Neuronal stem cell (in vitro differentiated cells): ENCODE data around the gene CPEB1. TPM values are rescaled to one million over a fixed set of nuclear protein-coding genes. Genes with fewer than 3 reads are reported as not detected.

Experiments
- DNase-seq: peaks from one replicate; pipeline ENCODE4 v3.0.0-alpha.2; 2013; ENCODE audit warnings: low spot score
- H2AFZ ChIP-seq: one replicate; pipeline ENCODE4 v1.6.1; 2013; ENCODE audit warnings: mild to moderate bottlenecking, low read length, inconsistent platforms
- H2AK5ac ChIP-seq: 2 replicates; pipeline ENCODE4 v1.6.1; 2013; ENCODE audit warnings: low read depth, mild to moderate bottlenecking, inconsistent platforms, low read length, moderate library complexity, mixed read lengths
- H2BK120ac ChIP-seq: 2 replicates; pipeline ENCODE4 v1.6.1; 2013; ENCODE audit warnings: low read depth, mild to moderate bottlenecking, inconsistent platforms, low read length, moderate library complexity, mixed read lengths
- H2BK12ac ChIP-seq: one replicate; pipeline ENCODE4 v1.6.1; 2013; ENCODE audit warnings: low read length, inconsistent platforms
- H2BK15ac ChIP-seq: 2 replicates; pipeline ENCODE4 v1.6.1; 2013; ENCODE audit warnings: mild to moderate bottlenecking, low read length, inconsistent platforms, mixed read lengths
- H2BK5ac ChIP-seq: one replicate; pipeline ENCODE4 v1.6.1; 2013; ENCODE audit warnings: inconsistent platforms, mild to moderate bottlenecking, low read length, moderate library complexity
- H3K14ac ChIP-seq: one replicate; pipeline ENCODE4 v1.6.1; 2013; ENCODE audit warnings: low read length, inconsistent platforms
- H3K18ac ChIP-seq: 2 replicates; pipeline ENCODE4 v1.6.1; 2013; ENCODE audit warnings: low read length, inconsistent platforms
- H3K23ac ChIP-seq: 2 replicates; pipeline ENCODE4 v1.6.1; 2013; ENCODE audit warnings: low read depth, mild to moderate bottlenecking, mixed read lengths, low read length, inconsistent platforms; ENCODE audit not compliant: poor library complexity
- H3K27ac ChIP-seq: replicated peaks from 3 replicates; pipeline ENCODE4 v1.5.1; 2013; ENCODE audit warnings: low read length, inconsistent platforms
- H3K27me3 ChIP-seq, 3 experiments: 2 replicates each; pipeline ENCODE4 v1.6.1; 2013; ENCODE audit warnings: low read length in 3 of 3, mild to moderate bottlenecking in 2 of 3, inconsistent platforms in 1 of 3, low read depth in 1 of 3, mixed read lengths in 1 of 3, moderate library complexity in 1 of 3; ENCODE audit not compliant: control insufficient read depth in 3 of 3, insufficient read depth in 3 of 3
- H3K36me3 ChIP-seq, 2 donors: replicated peaks in 1 of 2; 2 replicates each; pipeline ENCODE4 v1.6.1; 2013; ENCODE audit warnings: low read length in 2 of 2; ENCODE audit not compliant: control insufficient read depth in 2 of 2, insufficient read depth in 2 of 2
- H3K4ac ChIP-seq: 2 replicates; pipeline ENCODE4 v1.6.1; 2013; ENCODE audit warnings: inconsistent platforms, mild to moderate bottlenecking, low read length, moderate library complexity
- H3K4me1 ChIP-seq, 2 donors: 1 replicate in 1 of 2; 2 replicates in 1 of 2; pipeline ENCODE4 v1.6.1; 2013; ENCODE audit warnings: low read length in 2 of 2, low read depth in 1 of 2; ENCODE audit not compliant: control insufficient read depth in 2 of 2, insufficient read depth in 1 of 2
- H3K4me2 ChIP-seq: one replicate; pipeline ENCODE4 v1.6.1; 2013; ENCODE audit warnings: mild to moderate bottlenecking, low read length, inconsistent platforms; ENCODE audit not compliant: insufficient read depth, poor library complexity, severe bottlenecking
- H3K4me3 ChIP-seq, 2 donors: 2 replicates each; pipeline ENCODE4 v1.5.1; 2013; ENCODE audit warnings: low read length in 2 of 2, mild to moderate bottlenecking in 2 of 2, inconsistent platforms in 1 of 2, moderate library complexity in 1 of 2
- H3K79me1 ChIP-seq: one replicate; pipeline ENCODE4 v1.6.1; 2013; ENCODE audit warnings: low read depth, mild to moderate bottlenecking, inconsistent platforms, low read length, moderate library complexity
- H3K9ac ChIP-seq: one replicate; pipeline ENCODE4 v1.6.1; 2013; ENCODE audit warnings: mild to moderate bottlenecking, low read depth, low read length, inconsistent platforms; ENCODE audit not compliant: poor library complexity
- H3K9me3 ChIP-seq, 2 donors: replicated peaks in 1 of 2; 2 replicates each; pipeline versions ENCODE3 to v1.6.1; 2013; ENCODE audit warnings: low read length in 2 of 2, mild to moderate bottlenecking in 2 of 2, inconsistent platforms in 1 of 2, low read depth in 1 of 2, mixed read lengths in 1 of 2, moderate library complexity in 1 of 2; ENCODE audit not compliant: control insufficient read depth in 2 of 2, insufficient read depth in 1 of 2
- H4K8ac ChIP-seq: one replicate; pipeline ENCODE4 v1.6.1; 2013; ENCODE audit warnings: low read depth, mild to moderate bottlenecking, inconsistent platforms, low read length, moderate library complexity
- H4K91ac ChIP-seq: one replicate; pipeline ENCODE4 v1.6.1; 2013; ENCODE audit warnings: low read length, low read depth, mild to moderate bottlenecking, inconsistent platforms; ENCODE audit not compliant: poor library complexity
- WGBS, 2 donors: extraction: QIAGEN DNeasy Blood & Tissue Kit; methylation state at CpG; one replicate each; pipeline ENCODE4 v1.1.7; 2013; ENCODE audit warnings: missing lambda C conversion rate in 2 of 2, mixed read lengths in 1 of 2; ENCODE audit not compliant: insufficient read length in 2 of 2, insufficient replicate concordance in 1 of 2; ENCODE audit errors: extremely low coverage in 2 of 2; 5-methylcytosine and 5-hydroxymethylcytosine counted together
- polyA plus RNA-seq, 2 experiments: library from polyadenylated mRNA; stranded (reverse); fragments of 200-250 nt; gene quantifications; one replicate each; pipeline ENCODE4 v1.2.3, GENCODE V29; 2013

CPEB1 gene
- polyA plus RNA-seq (2013, experiment 1 of 2), result 2.8 TPM
- polyA plus RNA-seq (2013, experiment 2 of 2), result 2.6 TPM

GRCh38 chr15:82647045-82647834 lies at the start of gene CPEB1:
Gene CPEB1 (minus strand): TSS chr15:82647363. CDS start chr15:82628459, 18,904 bp downstream.
- no peak for DNase-seq
- no CpG with 5 or more reads among the region's 96 CpGs for WGBS, 2 donors
- Histone ChIP-seq H3K23ac (peak within 1 kb of the TSS; percentile 73), H3K36me3 (no peaks in the 10 kb centered on the region), H3K9me3 (peaks cover 0 to 8% of the 10 kb centered on the region in 2 donors), H3K14ac (peak within 1 kb of the TSS; percentile 71), H3K9ac (no peak within 1 kb of the TSS), H2BK12ac (peak within 1 kb of the TSS; percentile 73), H3K27me3 (peaks cover 28 to 85% (median 59%) of the 10 kb centered on the region in 3 experiments), H4K8ac (peak within 1 kb of the TSS; percentile 65), H3K27ac (no peak within 1 kb of the TSS), H3K4me1 (peaks cover 5% of the 10 kb centered on the region in 2 donors), H3K4me3 (peak within 1 kb of the TSS; percentile 38 to 77), H3K4me2 (peak within 1 kb of the TSS; percentile 83), H3K18ac (peak within 1 kb of the TSS; percentile 80), H2BK15ac (peak within 1 kb of the TSS; percentile 64), H3K4ac (no peak within 1 kb of the TSS), H2BK5ac (peak within 1 kb of the TSS; percentile 13), H2AK5ac (peak within 1 kb of the TSS; percentile 84), H4K91ac (no peak within 1 kb of the TSS), H2BK120ac (no peak within 1 kb of the TSS), H2AFZ (peak within 1 kb of the TSS; percentile 95), H3K79me1 (no peaks in the 10 kb centered on the region)

GRCh38 chr15:82692171-82692570 lies 45.0 kb upstream of the CPEB1 start:
- no peak for DNase-seq
- Histone ChIP-seq H3K9ac (peak overlapping the region; percentile 65), H3K4me1 (no peaks in the 10 kb centered on the region), H3K36me3 (no peaks in the 10 kb centered on the region), H2BK5ac (no peak overlapping the region), H3K27me3 (no peaks in the 10 kb centered on the region), H3K79me1 (no peaks in the 10 kb centered on the region), H3K23ac (no peak overlapping the region), H3K14ac (no peak overlapping the region), H2BK12ac (no peak overlapping the region), H4K8ac (no peak overlapping the region), H3K4me2 (no peak overlapping the region), H2BK15ac (no peak overlapping the region), H2AK5ac (no peak overlapping the region), H3K18ac (no peak overlapping the region), H3K4me3 (no peak overlapping the region), H3K9me3 (no peaks in the 10 kb centered on the region), H3K27ac (no peak overlapping the region), H3K4ac (no peak overlapping the region), H2AFZ (no peak overlapping the region), H2BK120ac (no peak overlapping the region), H4K91ac (peak overlapping the region; percentile 58)
- no CpG with 5 or more reads among the region's 23 CpGs for WGBS, 2 donors

- Histone ChIP-seq H3K27ac (no peak overlapping the region), H2AFZ (no peak overlapping the region), H2BK5ac (no peak overlapping the region), H3K4me3 (no peak overlapping the region), H3K9ac (no peak overlapping the region), H3K4ac (no peak overlapping the region), H4K91ac (no peak overlapping the region), H3K36me3 (no peaks in the 10 kb centered on the region), H3K14ac (no peak overlapping the region), H3K4me2 (no peak overlapping the region), H2AK5ac (no peak overlapping the region), H3K23ac (no peak overlapping the region), H2BK15ac (no peak overlapping the region), H3K18ac (no peak overlapping the region), H4K8ac (no peak overlapping the region), H3K27me3 (no peaks in the 10 kb centered on the region), H3K79me1 (no peaks in the 10 kb centered on the region), H3K9me3 (no peaks in the 10 kb centered on the region), H2BK120ac (no peak overlapping the region), H2BK12ac (no peak overlapping the region), H3K4me1 (no peaks in the 10 kb centered on the region)
- WGBS, 2 donors, result no CpG with 5 or more reads among the region's 8 CpGs
- no peak for DNase-seq
Observed at GRCh38 chr15:82689147-82689546, 42.0 kb upstream of the CPEB1 start.

- H3K9ac ChIP-seq, result no peak overlapping the region
- H3K4me3 ChIP-seq, result no peak overlapping the region
- H3K36me3 ChIP-seq, result no peaks in the 10 kb centered on the region
- H3K14ac ChIP-seq, result peak overlapping the region; percentile 56
- peak overlapping the region; percentile 93 for H3K23ac ChIP-seq
- no peak overlapping the region for H2BK12ac ChIP-seq
- no peak overlapping the region for H4K8ac ChIP-seq
- no peak overlapping the region for H3K27ac ChIP-seq
- no peak overlapping the region for H4K91ac ChIP-seq
- H3K9me3 ChIP-seq, result no peaks in the 10 kb centered on the region
- H3K4me2 ChIP-seq, result no peak overlapping the region
- H3K27me3 ChIP-seq, result no peaks in the 10 kb centered on the region
- no CpG with 5 or more reads among the region's 10 CpGs for WGBS, 2 donors
- no peaks in the 10 kb centered on the region for H3K79me1 ChIP-seq
- no peaks in the 10 kb centered on the region for H3K4me1 ChIP-seq
- H3K4ac ChIP-seq, result no peak overlapping the region
- H3K18ac ChIP-seq, result no peak overlapping the region
- H2AFZ ChIP-seq, result no peak overlapping the region
- no peak for DNase-seq
- no peak overlapping the region for H2BK120ac ChIP-seq
- no peak overlapping the region for H2BK15ac ChIP-seq
- H2AK5ac ChIP-seq, result no peak overlapping the region
- H2BK5ac ChIP-seq, result no peak overlapping the region
Observed at GRCh38 chr15:82688691-82689090, 41.5 kb upstream of the CPEB1 start.
